H9 (cell line): Measurements from ENCODE around the gene TLL2. TPM values are rescaled to one million over a fixed set of nuclear protein-coding genes. Genes with fewer than 3 reads are reported as not detected.

ENCODE experiments used
- DNase-seq: peaks from one replicate; pipeline ENCODE4 v3.0.0-alpha.2; 2017
- H2AFZ ChIP-seq: one replicate; pipeline ENCODE4 v1.6.1; 2013; ENCODE audit warnings: mild to moderate bottlenecking, low read length, control low read depth, moderate library complexity
- H2AK5ac ChIP-seq: 2 replicates; pipeline ENCODE4 v1.6.1; 2013; ENCODE audit warnings: low read length, control low read depth, mixed read lengths; ENCODE audit not compliant: insufficient read length
- H2BK120ac ChIP-seq: one replicate; pipeline ENCODE4 v1.6.1; 2013; ENCODE audit warnings: low read depth, mild to moderate bottlenecking, low read length, control low read depth, inconsistent platforms; ENCODE audit not compliant: poor library complexity, severe bottlenecking
- H2BK12ac ChIP-seq: 2 replicates; pipeline ENCODE4 v1.6.1; 2013; ENCODE audit warnings: low read length, control low read depth, mixed read lengths, low read depth; ENCODE audit not compliant: insufficient read length
- H2BK15ac ChIP-seq: 2 replicates; pipeline ENCODE4 v1.6.1; 2013; ENCODE audit warnings: low read depth, low read length, control low read depth
- H2BK20ac ChIP-seq: one replicate; pipeline ENCODE4 v1.6.1; 2013; ENCODE audit warnings: low read depth, mild to moderate bottlenecking, low read length, control low read depth, inconsistent platforms; ENCODE audit not compliant: poor library complexity, severe bottlenecking
- H2BK5ac ChIP-seq: 2 replicates; pipeline ENCODE4 v1.6.1; 2013; ENCODE audit warnings: low read length, control low read depth, mixed read lengths; ENCODE audit not compliant: insufficient read length
- H3K14ac ChIP-seq: 2 replicates; pipeline ENCODE4 v1.6.1; 2013; ENCODE audit warnings: low read length, control low read depth; ENCODE audit not compliant: insufficient read depth
- H3K18ac ChIP-seq: 2 replicates; pipeline ENCODE4 v1.6.1; 2013; ENCODE audit warnings: low read depth, mild to moderate bottlenecking, mixed read lengths, low read length, control low read depth; ENCODE audit not compliant: insufficient read length
- H3K23ac ChIP-seq: 2 replicates; pipeline ENCODE4 v1.6.1; 2013; ENCODE audit warnings: low read length, control low read depth, mixed read lengths, low read depth; ENCODE audit not compliant: insufficient read length
- H3K23me2 ChIP-seq: 2 replicates; pipeline ENCODE4 v1.6.1; 2013; ENCODE audit warnings: low read depth, mild to moderate bottlenecking, mixed read lengths, low read length, control low read depth; ENCODE audit not compliant: insufficient read length, poor library complexity, severe bottlenecking
- H3K27ac ChIP-seq: 2 replicates; pipeline ENCODE4 v1.5.1; 2013; ENCODE audit warnings: low read length, control low read depth, mixed read lengths, low read depth; ENCODE audit not compliant: insufficient read length
- H3K27me3 ChIP-seq: 2 replicates; pipeline ENCODE4 v1.6.1; 2013; ENCODE audit warnings: low read length, control low read depth, inconsistent platforms; ENCODE audit not compliant: insufficient read depth
- H3K4ac ChIP-seq: 2 replicates; pipeline ENCODE4 v1.6.1; 2013; ENCODE audit warnings: low read depth, mild to moderate bottlenecking, control low read depth, inconsistent platforms, low read length, moderate library complexity
- H3K4me1 ChIP-seq: 2 replicates; pipeline ENCODE4 v1.6.1; 2013; ENCODE audit warnings: low read length, control low read depth, inconsistent platforms; ENCODE audit not compliant: insufficient read depth
- H3K4me2 ChIP-seq: 2 replicates; pipeline ENCODE4 v1.6.1; 2013; ENCODE audit warnings: low read length, control low read depth, mixed read lengths; ENCODE audit not compliant: insufficient read length, insufficient read depth
- H3K56ac ChIP-seq: 2 replicates; pipeline ENCODE4 v1.6.1; 2013; ENCODE audit warnings: low read depth, mild to moderate bottlenecking, mixed read lengths, low read length, control low read depth; ENCODE audit not compliant: insufficient read length
- H3K79me1 ChIP-seq: 2 replicates; pipeline ENCODE4 v1.6.1; 2013; ENCODE audit warnings: low read depth, mild to moderate bottlenecking, moderate library complexity, low read length, control low read depth, inconsistent platforms; ENCODE audit not compliant: insufficient read depth, poor library complexity, severe bottlenecking
- H3K79me2 ChIP-seq: 2 replicates; pipeline ENCODE4 v1.6.1; 2013; ENCODE audit warnings: low read length, control low read depth, inconsistent platforms; ENCODE audit not compliant: insufficient read depth
- H3K9ac ChIP-seq: 2 replicates; pipeline ENCODE4 v1.6.1; 2013; ENCODE audit warnings: low read length, control low read depth, mixed read lengths; ENCODE audit not compliant: insufficient read length; ENCODE audit errors: extremely low read depth
- H3K9me3 ChIP-seq: one replicate; pipeline ENCODE4 v1.6.1; 2013; ENCODE audit warnings: low read depth, low read length, inconsistent platforms; ENCODE audit not compliant: control insufficient read depth
- H3T11ph ChIP-seq: one replicate; pipeline ENCODE4 v1.6.1; 2013; ENCODE audit warnings: mild to moderate bottlenecking, low read length, control low read depth, inconsistent platforms
- H4K20me1 ChIP-seq: one replicate; pipeline ENCODE4 v1.6.1; 2013; ENCODE audit not compliant: control insufficient read depth, insufficient read length, insufficient read depth
- H4K5ac ChIP-seq: 2 replicates; pipeline ENCODE4 v1.6.1; 2013; ENCODE audit warnings: low read depth, mild to moderate bottlenecking, mixed read lengths, low read length, control low read depth; ENCODE audit not compliant: insufficient read length
- H4K8ac ChIP-seq: replicated peaks from 2 replicates; pipeline ENCODE4 v1.6.1; 2013; ENCODE audit warnings: low read length, control low read depth, mixed read lengths, low read depth; ENCODE audit not compliant: insufficient read length
- H4K91ac ChIP-seq: 2 replicates; pipeline ENCODE4 v1.6.1; 2013; ENCODE audit warnings: low read depth, mild to moderate bottlenecking, moderate library complexity, mixed read lengths, low read length, control low read depth; ENCODE audit not compliant: insufficient read length
- H3K27ac Mint-ChIP-seq, 3 experiments: 2 replicates in 2 of 3; 3 replicates in 1 of 3; pipeline ENCODE4 v1.8.0; 2020 to 2021; ENCODE audit warnings: mixed read lengths in 3 of 3, mild to moderate bottlenecking in 1 of 3, moderate library complexity in 1 of 3
- H3K27me3 Mint-ChIP-seq: 2 replicates; pipeline ENCODE4 v1.8.0; 2021; ENCODE audit warnings: low read depth, mild to moderate bottlenecking, moderate library complexity, mixed read lengths
- H3K36me3 Mint-ChIP-seq, 3 experiments: 2 replicates in 2 of 3; 3 replicates in 1 of 3; pipeline ENCODE4 v1.8.0; 2020 to 2021; ENCODE audit warnings: low read depth in 3 of 3, mixed read lengths in 3 of 3; ENCODE audit not compliant: insufficient read depth in 1 of 3
- H3K4me1 Mint-ChIP-seq, 2 experiments: 2 replicates each; pipeline ENCODE4 v1.8.0; 2020; ENCODE audit warnings: mixed read lengths in 2 of 2
- H3K4me3 Mint-ChIP-seq, 2 experiments: 2 replicates in 1 of 2; 3 replicates in 1 of 2; pipeline ENCODE4 v1.8.0; 2020 to 2021; ENCODE audit warnings: mild to moderate bottlenecking in 2 of 2, mixed read lengths in 2 of 2, moderate library complexity in 1 of 2
- H3K9me3 Mint-ChIP-seq, 2 experiments: 2 replicates in 1 of 2; 3 replicates in 1 of 2; pipeline ENCODE4 v1.8.0; 2020; ENCODE audit warnings: mild to moderate bottlenecking in 2 of 2, mixed read lengths in 2 of 2, moderate library complexity in 1 of 2
- CTCF ChIP-seq: fragments of 200-600 bp; sonication (generic); conservative IDR thresholded peaks from 3 replicates; pipeline ENCODE4 v1.8.0; 2021; ENCODE audit warnings: antibody characterized with exemption, mild to moderate bottlenecking
- WGBS: extraction: QIAGEN DNeasy Blood & Tissue Kit; methylation state at CpG from one replicate; pipeline ENCODE4 v1.1.7; 2013; ENCODE audit warnings: missing lambda C conversion rate, low lambda C conversion rate, mixed read lengths; ENCODE audit not compliant: insufficient read length; ENCODE audit errors: extremely low coverage; 5-methylcytosine and 5-hydroxymethylcytosine counted together
- total RNA-seq: library from RNA; stranded (reverse); gene quantifications from 2 replicates; pipeline ENCODE4 v1.2.1, GENCODE V29; 2021

Gene TLL2
- total RNA-seq, 1 experiment from 2014 or later: 1.4 TPM

- Histone ChIP-seq H3K9ac (no peak overlapping the region), H3K56ac (no peak overlapping the region), H3K14ac (peak overlapping the region; percentile 3; the same call in 1 of the 2 replicates), H2BK5ac (no peak overlapping the region), H2BK12ac (no peak overlapping the region), H2AK5ac (no peak overlapping the region), H4K5ac (no peak overlapping the region), H2AFZ (no peak overlapping the region), H2BK20ac (no peak overlapping the region), H4K8ac (no peak overlapping the region), H3K23ac (no peak overlapping the region), H2BK15ac (no peak overlapping the region), H2BK120ac (no peak overlapping the region), H3K79me1 (no peaks in the 10 kb centered on the region), H3K27ac (no peak overlapping the region), H3K9me3 (no peaks in the 10 kb centered on the region), H3K4ac (no peak overlapping the region), H3K79me2 (no peaks in the 10 kb centered on the region), H3K23me2 (no peaks in the 10 kb centered on the region), H3T11ph (no peak overlapping the region), H4K20me1 (no peaks in the 10 kb centered on the region), H3K4me2 (no peak overlapping the region), H3K18ac (no peak overlapping the region), H4K91ac (no peak overlapping the region), H3K27me3 (no peaks in the 10 kb centered on the region; the same call in 1 of the 2 replicates), H3K4me1 (no peaks in the 10 kb centered on the region)
- peaks cover 8% of the 10 kb centered on the region for H3K27me3 Mint-ChIP-seq
- no peaks in the 10 kb centered on the region for H3K36me3 Mint-ChIP-seq
- H3K4me3 Mint-ChIP-seq: no peak overlapping the region
- no CpG with 5 or more reads among the region's 8 CpGs for WGBS
- no peak for DNase-seq
- no peak overlapping the region for H3K27ac Mint-ChIP-seq
- no peak for TF ChIP-seq CTCF
- H3K4me1 Mint-ChIP-seq: peaks cover 8 to 11% of the 10 kb centered on the region in 2 experiments
- H3K9me3 Mint-ChIP-seq: no peaks in the 10 kb centered on the region
Observed at GRCh38 chr10:96357038-96357620, 156.6 kb downstream of the TLL2 start.
